ENCODE data around the gene CC2D2A.

The CC2D2A gene

GRCh38 chr4:15592799-15593198 is 123.1 kb downstream of the CC2D2A start:
- H3K9me2 ChIP-seq (replicated peaks; ENCODE audit: control insufficient read depth, low read length): no peaks in the 10 kb centered on the region

GRCh38 chr4:15598644-15599043 is 129.0 kb downstream of the CC2D2A start:
- Histone ChIP-seq H3K27ac (ENCODE audit: low read depth, low read length) (no peak overlapping the region), H3K27me3 (ENCODE audit: control insufficient read depth, low read length) (no peaks in the 10 kb centered on the region), H3F3A (ENCODE audit: control insufficient read depth, insufficient read depth) (0 out of 2 replicates have a peak, but pooled peaks cover 2% of the 10 kb centered on the region), H3K79me2 (ENCODE audit: control insufficient read depth, low read length) (no peaks in the 10 kb centered on the region), H3K36me3 (ENCODE audit: control insufficient read depth, low read length) (no peaks in the 10 kb centered on the region), H3K9me2 (replicated peaks; ENCODE audit: control insufficient read depth, low read length) (no peaks in the 10 kb centered on the region), H3K4me2 (ENCODE audit: low read length) (no peak overlapping the region), H3K4me1 (ENCODE audit: control insufficient read depth, low read length) (no peaks in the 10 kb centered on the region), H3K4me3 (ENCODE audit: low read length) (no peak overlapping the region), H3K9me3 (ENCODE audit: control insufficient read depth, insufficient read depth, low read length) (no peaks in the 10 kb centered on the region), H4K20me1 (ENCODE audit: control insufficient read depth, insufficient read depth, low read depth, low read length) (no peaks in the 10 kb centered on the region)
- TF ChIP-seq EZH2phosphoT487 (IDR thresholded peaks at IDR 0.05; ENCODE audit: borderline replicate concordance, low read length) (no peak), CTCF (IDR thresholded peaks at IDR 0.05; ENCODE audit: low read depth, low read length, poor library complexity, severe bottlenecking) (no peak)

More at GRCh38 chr4:15592799-15593198, 123.1 kb downstream of the CC2D2A start:
- Histone ChIP-seq H4K20me1 (ENCODE audit: control insufficient read depth, insufficient read depth, low read depth, low read length) (no peaks in the 10 kb centered on the region), H3K9me3 (ENCODE audit: control insufficient read depth, insufficient read depth, low read length) (no peaks in the 10 kb centered on the region), H3K36me3 (ENCODE audit: control insufficient read depth, low read length) (no peaks in the 10 kb centered on the region), H3K27me3 (ENCODE audit: control insufficient read depth, low read length) (no peaks in the 10 kb centered on the region), H3K27ac (ENCODE audit: low read depth, low read length) (no peak overlapping the region), H3K79me2 (ENCODE audit: control insufficient read depth, low read length) (no peaks in the 10 kb centered on the region), H3F3A (ENCODE audit: control insufficient read depth, insufficient read depth) (0 out of 2 replicates have a peak, but pooled peaks cover 2% of the 10 kb centered on the region), H3K4me3 (ENCODE audit: low read length) (no peak overlapping the region), H3K4me2 (ENCODE audit: low read length) (no peak overlapping the region), H3K4me1 (ENCODE audit: control insufficient read depth, low read length) (no peaks in the 10 kb centered on the region)
- TF ChIP-seq CTCF (IDR thresholded peaks at IDR 0.05; ENCODE audit: low read depth, low read length, poor library complexity, severe bottlenecking) (no peak), EZH2phosphoT487 (IDR thresholded peaks at IDR 0.05; ENCODE audit: borderline replicate concordance, low read length) (no peak)

GRCh38 chr4:15600176-15600575 is 130.5 kb downstream of the CC2D2A start:
- no peaks in the 10 kb centered on the region for H3K9me3 ChIP-seq (ENCODE audit: control insufficient read depth, insufficient read depth, low read length)
- H3K36me3 ChIP-seq (ENCODE audit: control insufficient read depth, low read length): peaks cover 11% of the 10 kb centered on the region
- H4K20me1 ChIP-seq (ENCODE audit: control insufficient read depth, insufficient read depth, low read depth, low read length): no peaks in the 10 kb centered on the region
- no peak overlapping the region for H3K27ac ChIP-seq (ENCODE audit: low read depth, low read length)
- 0 out of 2 replicates have a peak, but pooled peaks cover 2% of the 10 kb centered on the region for H3F3A ChIP-seq (ENCODE audit: control insufficient read depth, insufficient read depth)
- H3K79me2 ChIP-seq (ENCODE audit: control insufficient read depth, low read length): no peaks in the 10 kb centered on the region
- no peak overlapping the region for H3K4me3 ChIP-seq (ENCODE audit: low read length)
- no peak overlapping the region for H3K4me2 ChIP-seq (ENCODE audit: low read length)
- TF ChIP-seq CTCF (IDR thresholded peaks at IDR 0.05; ENCODE audit: low read depth, low read length, poor library complexity, severe bottlenecking) (no peak), EZH2phosphoT487 (IDR thresholded peaks at IDR 0.05; ENCODE audit: borderline replicate concordance, low read length) (no peak)
- H3K9me2 ChIP-seq (replicated peaks; ENCODE audit: control insufficient read depth, low read length): no peaks in the 10 kb centered on the region
- no peaks in the 10 kb centered on the region for H3K27me3 ChIP-seq (ENCODE audit: control insufficient read depth, low read length)
- H3K4me1 ChIP-seq (ENCODE audit: control insufficient read depth, low read length): no peaks in the 10 kb centered on the region

Data from DOHH2 (cell line).